Activated CD8-positive, alpha-beta memory T cell treated with anti-CD3 and anti-CD28 coated beads, Interleukin-2, amount 50 U/mL, for 48 hours (primary cell): ENCODE data around the gene TBC1D22B.
A peak's percentile ranks its signal among the peaks of the same experiment; 100 is the strongest.
"Not testable (repeated sequence)": the region's sequence is repeated elsewhere in the genome, so short reads cannot be mapped to it uniquely, and the experiment has no call there.

ENCODE experiments used
- DNase-seq: peaks from one replicate; pipeline ENCODE4 v3.0.0-alpha.2; 2020

Gene TBC1D22B

GRCh38 chr6:37324131-37325033 lies 66.8 kb downstream of the TBC1D22B start:
- no peak for DNase-seq

DNA sequence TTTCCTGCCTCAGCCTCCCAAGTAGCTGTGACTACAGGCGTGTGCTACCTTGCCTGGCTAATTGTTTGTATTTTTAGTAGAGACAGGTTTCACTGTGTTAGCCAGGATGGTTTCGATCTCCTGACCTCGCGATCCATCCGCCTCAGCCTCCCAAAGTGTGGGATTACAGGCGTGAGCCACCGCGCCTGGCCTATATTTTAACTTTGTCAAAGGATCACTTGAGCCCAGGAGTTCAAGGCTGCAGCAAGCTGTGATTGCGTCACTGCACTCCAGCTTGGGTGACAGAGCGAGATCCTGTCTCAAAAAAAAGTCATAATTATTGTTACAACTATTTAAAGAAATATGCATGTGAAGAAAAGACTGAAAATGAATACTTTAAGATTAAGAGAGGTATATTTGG lies 72.8 kb downstream of the TBC1D22B start:
- not testable (repeated sequence) for DNase-seq

- DNase-seq: no peak
These were observed 73.5 kb downstream of the TBC1D22B start for GRCh38 chr6:37331047-37331446.

DNA sequence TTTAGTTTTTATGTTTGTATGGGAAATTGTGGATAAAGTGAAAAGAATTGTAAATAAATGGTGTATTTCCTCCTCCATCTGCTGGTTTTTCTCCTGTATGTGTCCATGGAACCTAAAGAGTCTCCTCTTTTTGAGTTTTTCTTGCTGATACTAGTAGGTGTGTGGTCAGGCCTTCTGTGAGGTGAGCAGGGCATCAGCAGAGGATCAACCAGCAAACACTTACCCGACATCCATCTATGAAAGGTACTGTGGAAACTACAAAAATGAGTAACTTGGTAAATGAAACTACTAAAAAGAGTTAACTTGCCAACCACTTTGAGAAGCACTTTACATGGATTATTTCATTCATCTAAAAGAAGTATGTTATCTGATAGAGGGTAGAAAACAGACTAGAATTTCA lies 75.3 kb downstream of the TBC1D22B start:
- DNase-seq: no peak

DNA sequence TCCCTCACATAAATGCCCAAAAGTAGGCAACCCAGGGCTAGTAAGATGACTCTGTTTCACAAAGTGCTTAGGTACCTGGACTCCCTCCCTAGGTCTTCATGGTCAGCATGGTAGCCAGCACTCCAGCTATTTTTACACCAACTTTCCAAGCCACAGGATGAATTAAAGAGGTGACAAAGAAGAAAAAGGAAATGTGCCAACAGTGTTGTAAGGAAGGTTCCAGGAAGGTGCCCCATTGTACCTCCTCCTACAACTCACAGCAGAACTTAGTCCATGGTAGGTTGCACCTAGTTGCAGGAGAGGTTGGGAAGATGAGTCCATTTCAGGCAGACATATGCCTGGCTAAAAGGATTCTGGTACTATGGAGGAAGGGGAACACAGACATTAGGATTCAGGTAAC lies 76.5 kb downstream of the TBC1D22B start:
- no peak for DNase-seq

DNA sequence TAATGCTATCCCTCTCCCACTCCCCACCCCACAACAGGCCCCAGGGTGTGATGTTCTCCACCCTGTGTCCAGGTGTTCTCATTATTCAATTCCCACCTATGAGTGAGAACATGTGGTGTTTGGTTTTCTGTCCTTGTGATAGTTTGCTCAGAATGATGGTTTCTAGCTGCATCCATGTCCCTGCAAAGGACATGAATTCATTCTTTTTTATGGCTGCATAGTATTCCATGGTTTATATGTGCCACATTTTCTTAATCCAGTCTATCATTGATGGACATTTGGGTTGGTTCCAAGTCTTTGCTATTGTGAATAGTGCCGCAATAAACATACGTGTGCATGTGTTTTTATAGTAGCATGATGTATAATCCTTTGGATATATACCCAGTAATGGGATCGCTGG lies 80.7 kb downstream of the TBC1D22B start:
- not testable (repeated sequence) for DNase-seq

GRCh38 chr6:37338745-37339255 lies 81.2 kb downstream of the TBC1D22B start:
- no peak for DNase-seq

DNA sequence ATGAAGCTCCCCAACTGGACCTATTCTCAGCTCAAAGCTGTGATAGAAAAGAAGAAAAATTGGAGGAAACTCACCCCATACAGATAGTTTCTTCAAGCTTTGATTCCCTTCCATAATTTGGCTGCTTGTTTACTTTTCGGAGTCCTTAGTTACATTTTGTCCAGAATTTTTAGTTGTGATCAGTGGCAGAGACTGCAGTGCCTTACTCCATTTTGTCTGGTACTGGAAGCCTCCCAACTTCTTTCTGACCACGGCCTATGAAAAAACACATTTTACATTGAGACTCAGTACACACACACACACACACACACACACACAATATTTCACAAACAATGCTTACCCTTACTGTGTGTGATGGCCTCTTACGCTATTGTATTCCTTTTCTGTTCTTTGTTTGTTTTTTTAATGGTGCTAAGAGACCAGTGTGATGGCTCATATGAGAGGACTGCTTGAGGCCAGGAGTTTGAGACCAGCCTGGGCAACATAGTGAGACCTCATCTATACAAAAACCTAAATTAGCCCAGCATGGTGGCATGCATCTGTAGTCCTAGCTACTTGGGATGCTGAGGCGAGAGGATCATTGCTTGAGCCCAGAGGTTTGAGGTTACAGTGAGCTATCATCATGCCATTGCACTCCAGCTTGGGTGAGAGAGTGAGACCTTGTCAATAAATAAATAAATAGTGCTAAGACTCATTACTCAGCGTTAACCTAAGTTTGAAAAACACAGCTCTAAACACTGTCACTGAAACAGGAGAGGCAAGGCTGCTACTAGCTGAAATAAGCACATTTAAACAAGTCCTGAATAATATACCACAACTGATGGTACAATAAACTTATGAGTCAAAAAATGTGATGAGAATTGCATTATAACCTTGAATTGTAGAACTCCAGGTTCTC lies 82.4 kb downstream of the TBC1D22B start:
- no peak for DNase-seq

GRCh38 chr6:37340639-37340943 lies 83.0 kb downstream of the TBC1D22B start:
- DNase-seq: no peak

GRCh38 chr6:37343248-37343647 lies 85.7 kb downstream of the TBC1D22B start:
- DNase-seq: no peak

DNA sequence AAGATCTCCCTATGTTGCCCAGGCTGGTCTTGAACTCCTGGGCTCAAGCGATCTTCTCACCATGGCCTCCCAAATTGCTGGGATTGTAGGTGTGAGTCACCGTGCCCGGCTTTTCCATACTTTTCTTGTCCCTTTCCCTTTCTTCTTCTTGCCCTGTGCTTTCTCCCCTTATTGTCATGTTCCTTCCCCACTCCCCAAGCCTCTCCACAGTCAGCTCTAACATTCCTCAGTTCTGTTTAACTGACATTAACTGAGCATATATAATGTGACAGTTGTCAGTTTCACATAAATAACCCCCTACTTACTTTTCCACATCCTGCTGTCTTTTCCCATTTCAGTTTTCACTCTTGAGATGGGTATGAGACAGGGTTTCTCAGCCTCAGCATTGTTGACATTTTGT lies 86.7 kb downstream of the TBC1D22B start:
- no peak for DNase-seq

- DNase-seq: not testable (repeated sequence)
These were observed 88.2 kb downstream of the TBC1D22B start for GRCh38 chr6:37345804-37346203.

DNA sequence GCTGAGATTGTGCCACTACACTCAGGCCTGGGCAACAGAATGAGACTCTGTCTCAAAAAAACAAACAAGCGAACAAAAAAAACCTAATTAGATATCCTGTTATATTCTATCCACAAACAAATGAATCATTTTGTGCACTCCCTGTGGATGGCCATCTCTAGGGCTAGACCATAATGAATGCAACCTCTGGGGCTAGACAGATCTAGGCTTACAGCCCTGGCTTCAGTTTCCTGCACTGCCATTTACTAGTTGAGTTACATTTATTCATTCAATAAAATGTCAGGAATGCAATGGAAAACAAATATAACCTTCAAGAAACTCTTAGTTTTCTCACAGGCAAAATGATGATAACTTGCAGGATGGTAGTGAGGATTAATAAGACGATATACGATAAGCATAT lies 89.6 kb downstream of the TBC1D22B start:
- DNase-seq: no peak

GRCh38 chr6:37347670-37348111 lies 90.1 kb downstream of the TBC1D22B start:
- no peak for DNase-seq

DNA sequence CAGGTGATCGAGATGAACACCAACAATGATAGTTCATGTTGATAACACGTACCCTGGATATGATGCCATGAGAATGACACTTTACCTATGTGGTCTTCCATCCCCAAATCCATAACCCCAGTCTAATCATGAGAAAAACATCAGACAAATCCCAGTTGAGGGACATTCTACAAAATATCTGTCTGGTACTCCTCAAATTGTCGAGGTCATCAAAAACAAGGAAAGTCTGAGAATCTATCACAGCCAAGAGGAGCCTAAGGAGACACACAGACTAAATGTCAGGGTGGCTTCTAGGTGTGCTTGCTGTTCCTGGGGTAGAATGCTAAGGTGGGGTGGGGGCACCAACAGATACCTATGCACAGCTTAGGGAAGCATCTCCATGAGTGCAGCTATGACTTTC lies 93.5 kb downstream of the TBC1D22B start:
- no peak for DNase-seq

GRCh38 chr6:37352384-37352783 lies 94.8 kb downstream of the TBC1D22B start:
- no peak for DNase-seq

DNA sequence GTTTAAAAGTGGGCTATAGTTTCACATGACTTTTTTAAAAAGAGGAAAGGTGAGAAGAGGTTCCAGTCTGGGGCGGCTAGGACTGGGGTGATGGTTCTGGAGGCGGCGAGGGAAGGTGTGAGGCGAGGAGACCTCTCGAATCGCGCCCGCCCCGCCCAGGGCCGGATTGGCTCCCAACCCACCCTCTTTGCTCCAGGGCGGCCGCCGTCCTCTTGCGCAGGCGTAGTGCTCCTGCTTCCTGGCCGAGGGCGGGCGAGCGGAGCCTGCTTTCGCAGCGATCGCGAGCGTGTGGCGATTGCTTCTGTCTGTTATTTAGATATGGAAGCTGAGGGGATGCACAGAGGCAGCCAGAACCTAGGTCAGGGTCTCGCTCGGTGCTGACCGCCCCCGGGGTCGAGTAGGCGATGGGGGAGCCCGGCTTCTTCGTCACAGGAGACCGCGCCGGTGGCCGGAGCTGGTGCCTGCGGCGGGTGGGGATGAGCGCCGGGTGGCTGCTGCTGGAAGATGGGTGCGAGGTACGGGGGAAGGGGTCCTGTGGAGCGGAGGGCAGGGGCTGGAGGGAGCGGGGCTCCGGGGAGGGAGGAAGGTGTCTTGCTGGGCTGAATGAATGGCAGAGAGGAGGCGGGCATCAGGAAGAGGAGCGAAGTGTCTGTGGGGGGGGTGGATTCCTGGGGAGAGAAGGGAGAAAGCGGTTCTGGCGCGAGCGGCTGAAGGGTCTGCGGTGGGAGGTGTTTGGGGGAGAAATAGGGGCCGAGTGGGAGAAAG lies 96.4 kb downstream of the TBC1D22B start, which contains the start of gene RNF8:
TSS of gene RNF8 (plus strand) at position 223 of the 765 bp plus-strand sequence. CDS start at position 405, 182 bp downstream.
- peak; percentile 96 for DNase-seq

DNA sequence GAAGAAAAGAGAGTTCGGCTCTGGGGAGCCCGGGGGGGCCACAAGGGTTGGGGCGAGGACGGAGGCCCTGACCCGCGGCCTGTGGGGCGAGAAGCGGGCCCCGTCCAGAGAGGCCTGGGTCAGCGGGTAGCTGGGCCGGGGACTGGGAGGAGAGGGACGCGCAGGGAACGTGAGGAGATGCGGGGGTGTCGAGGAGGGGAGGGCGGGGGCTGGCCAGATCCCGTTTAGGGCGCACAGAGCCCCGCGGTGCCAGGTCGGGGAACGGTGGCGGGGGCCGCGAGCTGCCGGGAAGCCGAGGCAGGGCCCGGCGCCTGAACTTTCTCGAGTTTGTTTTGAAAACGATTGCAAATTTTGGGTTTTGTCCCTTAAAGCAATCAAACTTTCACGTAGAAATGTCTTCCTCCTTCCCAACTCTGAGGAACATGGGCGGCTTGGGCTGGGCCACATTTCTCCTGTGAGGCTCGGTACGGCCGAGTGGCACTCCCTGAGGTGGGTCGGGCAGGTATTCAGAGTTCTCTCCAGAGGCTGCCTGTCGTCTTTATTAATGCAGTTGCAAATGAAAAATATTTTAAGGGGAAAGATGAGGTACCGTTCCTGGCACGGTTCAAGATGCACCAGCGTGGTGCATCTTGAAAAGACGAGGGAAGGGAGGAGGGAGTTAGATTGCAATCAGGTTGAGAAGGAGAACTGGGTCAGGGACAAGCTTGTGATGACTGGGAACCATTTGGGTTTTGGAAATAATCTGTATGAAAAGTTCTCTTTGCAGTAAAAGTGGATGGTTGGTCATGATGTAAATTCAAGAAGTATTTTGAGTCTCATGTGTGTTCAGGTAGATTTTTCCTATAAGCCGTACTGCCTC lies 97.2 kb downstream of the TBC1D22B start:
- DNase-seq: peak; percentile 67

DNA sequence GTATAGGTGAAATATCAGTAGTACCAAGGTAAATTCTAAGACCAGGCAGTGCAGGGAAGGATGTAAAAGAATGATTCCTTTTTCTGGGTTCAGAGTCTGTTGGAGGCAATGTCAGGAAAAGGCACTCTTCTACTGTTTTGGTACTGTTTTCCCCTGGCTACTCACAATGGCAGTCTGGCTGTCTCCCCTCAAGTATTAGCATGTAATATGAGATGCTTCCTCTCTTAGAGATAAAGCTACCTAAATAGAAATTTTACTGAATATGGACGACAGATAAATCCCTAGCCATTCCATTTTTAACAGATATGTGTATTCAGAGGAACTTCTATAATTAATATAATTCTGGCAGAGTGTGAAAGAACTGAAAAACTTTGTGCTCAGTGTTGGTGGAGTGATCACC lies 99.7 kb downstream of the TBC1D22B start:
- DNase-seq: no peak

GRCh38 chr6:37357860-37358259 lies 100.3 kb downstream of the TBC1D22B start:
- no peak for DNase-seq

DNA sequence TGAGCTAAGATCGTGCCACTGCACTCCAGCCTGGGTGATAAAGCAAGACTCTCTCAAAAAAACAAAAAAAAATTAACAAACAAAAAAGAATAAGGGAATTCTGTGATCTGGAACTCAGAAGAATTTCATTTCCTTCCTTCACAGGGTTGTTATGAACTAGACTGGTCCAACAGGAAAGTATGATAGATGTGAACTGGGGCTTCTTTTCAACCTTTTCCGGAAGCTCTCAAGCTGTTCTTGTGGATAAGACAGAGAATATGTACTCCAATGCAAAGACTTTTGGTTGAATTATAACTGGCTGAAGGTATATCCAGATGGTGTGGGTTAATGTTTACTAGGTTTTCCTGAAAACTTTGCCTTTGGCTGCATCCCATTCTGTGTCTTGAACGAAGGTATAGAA lies 101.5 kb downstream of the TBC1D22B start:
- no peak for DNase-seq
